ENCODE results near the gene ADGRG6. TPM values are rescaled to one million over a fixed set of nuclear protein-coding genes. Genes with fewer than 3 reads are reported as not detected.
"Not testable (repeated sequence)": the region's sequence is repeated elsewhere in the genome, so short reads cannot be mapped to it uniquely, and the experiment has no call there.

Gene ADGRG6
- total RNA-seq, 2 donors from 2014 or later: 6.4 to 6.8 TPM

DNA sequence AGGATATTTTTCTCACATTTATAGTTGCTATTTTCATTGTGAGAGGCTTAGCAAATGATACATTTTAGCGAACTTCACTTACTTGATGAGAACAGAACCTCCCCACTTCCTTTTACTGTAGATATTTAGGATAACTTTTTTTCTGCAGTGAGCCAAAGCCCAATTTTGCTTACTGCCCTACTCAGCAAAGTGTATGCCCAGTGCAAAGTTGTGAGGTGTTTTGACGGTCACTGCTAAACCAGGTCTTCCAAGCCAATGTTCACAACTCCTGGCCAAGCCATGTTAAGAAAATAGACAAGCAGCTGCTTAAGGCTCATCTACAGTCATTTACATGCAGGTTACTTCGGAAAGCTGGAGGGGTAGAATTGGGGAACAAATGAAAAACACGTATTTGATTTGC is 144.8 kb downstream of the ADGRG6 start:
- Histone ChIP-seq H3K4me1 (ENCODE audit: control insufficient read depth in 1 of 2, low read depth in 2 of 2) (peaks cover 0 to 8% of the 10 kb centered on the region in 2 donors), H3K36me3 (no peaks in the 10 kb centered on the region), H3K27me3 (replicated peaks; ENCODE audit: insufficient read depth) (no peaks in the 10 kb centered on the region), H3K27ac (no peak overlapping the region), H3K4me3 (no peak overlapping the region), H3K9me3 (no peaks in the 10 kb centered on the region)
- DNase-seq (ENCODE audit: low spot score) (no peak), ATAC-seq (ENCODE audit: insufficient number of reproducible peaks, low FRiP score, low read depth) (no peak)
- TF ChIP-seq, protein P1, sequence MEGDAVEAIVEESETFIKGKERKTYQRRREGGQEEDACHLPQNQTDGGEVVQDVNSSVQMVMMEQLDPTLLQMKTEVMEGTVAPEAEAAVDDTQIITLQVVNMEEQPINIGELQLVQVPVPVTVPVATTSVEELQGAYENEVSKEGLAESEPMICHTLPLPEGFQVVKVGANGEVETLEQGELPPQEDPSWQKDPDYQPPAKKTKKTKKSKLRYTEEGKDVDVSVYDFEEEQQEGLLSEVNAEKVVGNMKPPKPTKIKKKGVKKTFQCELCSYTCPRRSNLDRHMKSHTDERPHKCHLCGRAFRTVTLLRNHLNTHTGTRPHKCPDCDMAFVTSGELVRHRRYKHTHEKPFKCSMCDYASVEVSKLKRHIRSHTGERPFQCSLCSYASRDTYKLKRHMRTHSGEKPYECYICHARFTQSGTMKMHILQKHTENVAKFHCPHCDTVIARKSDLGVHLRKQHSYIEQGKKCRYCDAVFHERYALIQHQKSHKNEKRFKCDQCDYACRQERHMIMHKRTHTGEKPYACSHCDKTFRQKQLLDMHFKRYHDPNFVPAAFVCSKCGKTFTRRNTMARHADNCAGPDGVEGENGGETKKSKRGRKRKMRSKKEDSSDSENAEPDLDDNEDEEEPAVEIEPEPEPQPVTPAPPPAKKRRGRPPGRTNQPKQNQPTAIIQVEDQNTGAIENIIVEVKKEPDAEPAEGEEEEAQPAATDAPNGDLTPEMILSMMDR (IDR thresholded peaks at IDR 0.05): no peak

DNA sequence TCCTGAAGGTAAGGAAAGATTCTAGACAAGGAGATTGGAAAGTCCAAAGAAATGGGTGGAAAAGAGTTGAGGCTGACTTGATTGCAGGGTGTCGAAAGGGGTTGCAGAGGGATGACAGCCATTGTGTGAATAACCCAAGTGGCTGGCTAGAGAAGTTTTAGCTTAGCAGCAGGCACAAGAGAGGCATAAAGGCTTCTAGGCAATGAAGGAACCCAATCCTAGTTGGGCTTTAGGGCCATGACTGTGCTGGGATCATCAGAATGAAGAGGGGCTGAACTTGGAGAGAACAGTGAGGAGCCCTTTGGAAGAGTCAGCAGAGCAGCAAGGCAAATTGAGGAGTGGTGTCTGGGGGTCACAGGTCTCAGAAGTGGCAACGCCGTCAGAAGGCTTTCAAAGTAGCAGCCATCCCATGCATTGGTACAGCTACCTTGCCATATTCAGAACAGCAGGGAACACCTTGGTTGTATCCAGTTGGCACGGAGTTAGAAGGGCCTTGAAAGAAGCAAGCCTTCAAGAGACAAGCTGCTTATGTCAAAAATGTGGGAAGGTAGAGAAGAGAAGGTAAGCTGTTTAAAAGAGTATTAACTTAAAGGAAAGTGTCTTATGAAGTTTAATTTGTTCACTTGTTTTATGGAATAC is 146.4 kb downstream of the ADGRG6 start:
- Histone ChIP-seq H3K27me3 (replicated peaks; ENCODE audit: insufficient read depth) (no peaks in the 10 kb centered on the region), H3K4me1 (ENCODE audit: control insufficient read depth in 1 of 2, low read depth in 2 of 2) (peaks cover 0 to 8% of the 10 kb centered on the region in 2 donors), H3K27ac (no peak overlapping the region), H3K36me3 (no peaks in the 10 kb centered on the region), H3K9me3 (no peaks in the 10 kb centered on the region), H3K4me3 (no peak overlapping the region)
- DNase-seq (ENCODE audit: low spot score): no peak
- no peak for ATAC-seq (ENCODE audit: insufficient number of reproducible peaks, low FRiP score, low read depth)
- TF ChIP-seq, protein P1 (IDR thresholded peaks at IDR 0.05): no peak

DNA sequence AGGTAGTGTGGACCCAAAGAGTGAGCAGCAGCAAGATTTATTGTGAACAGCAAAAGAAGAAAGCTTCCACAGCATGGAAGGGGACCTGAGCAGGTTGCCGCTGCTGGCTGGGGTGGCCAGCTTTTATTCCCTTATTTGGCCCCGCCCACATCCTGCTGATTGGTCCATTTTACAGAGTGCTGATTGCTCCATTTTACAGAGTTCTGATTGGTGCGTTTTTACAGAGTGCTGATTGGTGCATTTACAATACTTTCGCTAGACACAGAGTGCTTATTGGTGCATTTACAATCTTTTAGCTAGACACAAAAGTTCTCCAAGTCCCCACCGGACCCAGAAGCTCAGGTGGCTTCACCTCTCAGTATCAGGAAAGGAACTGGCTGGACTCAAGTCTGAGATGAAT is 149.0 kb downstream of the ADGRG6 start:
- not testable (repeated sequence) for DNase-seq (ENCODE audit: low spot score); H3K36me3 ChIP-seq; H3K4me3 ChIP-seq; H3K27ac ChIP-seq; ATAC-seq (ENCODE audit: insufficient number of reproducible peaks, low FRiP score, low read depth); H3K27me3 ChIP-seq (replicated peaks; ENCODE audit: insufficient read depth); H3K9me3 ChIP-seq; H3K4me1 ChIP-seq (ENCODE audit: control insufficient read depth in 1 of 2, low read depth in 2 of 2)

DNA sequence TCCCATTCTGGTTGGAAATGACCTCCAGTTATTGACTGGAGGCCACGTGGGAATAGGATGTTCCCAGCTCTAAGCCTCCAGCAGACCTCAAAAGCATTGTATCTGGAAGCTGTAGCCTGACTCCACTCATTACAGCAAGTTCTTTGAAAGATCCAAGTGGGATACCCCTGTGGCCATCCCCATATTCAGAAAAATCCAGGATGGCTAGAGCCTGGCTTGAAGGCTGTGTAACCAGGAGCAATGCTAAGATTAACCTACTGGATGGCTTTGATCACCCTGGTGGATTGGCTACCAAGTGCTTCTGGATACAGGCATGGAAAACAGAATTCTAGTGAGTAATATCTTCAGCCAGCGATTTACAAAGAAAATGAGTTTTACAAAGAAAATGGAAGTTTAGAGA is 151.2 kb downstream of the ADGRG6 start:
- Histone ChIP-seq H3K27ac (no peak overlapping the region), H3K4me1 (ENCODE audit: control insufficient read depth in 1 of 2, low read depth in 2 of 2) (no peaks in the 10 kb centered on the region), H3K27me3 (replicated peaks; ENCODE audit: insufficient read depth) (no peaks in the 10 kb centered on the region), H3K9me3 (no peaks in the 10 kb centered on the region), H3K4me3 (no peak overlapping the region), H3K36me3 (no peaks in the 10 kb centered on the region)
- TF ChIP-seq, protein P1 (IDR thresholded peaks at IDR 0.05): no peak
- ATAC-seq (ENCODE audit: insufficient number of reproducible peaks, low FRiP score, low read depth): no peak
- DNase-seq (ENCODE audit: low spot score): no peak

DNA sequence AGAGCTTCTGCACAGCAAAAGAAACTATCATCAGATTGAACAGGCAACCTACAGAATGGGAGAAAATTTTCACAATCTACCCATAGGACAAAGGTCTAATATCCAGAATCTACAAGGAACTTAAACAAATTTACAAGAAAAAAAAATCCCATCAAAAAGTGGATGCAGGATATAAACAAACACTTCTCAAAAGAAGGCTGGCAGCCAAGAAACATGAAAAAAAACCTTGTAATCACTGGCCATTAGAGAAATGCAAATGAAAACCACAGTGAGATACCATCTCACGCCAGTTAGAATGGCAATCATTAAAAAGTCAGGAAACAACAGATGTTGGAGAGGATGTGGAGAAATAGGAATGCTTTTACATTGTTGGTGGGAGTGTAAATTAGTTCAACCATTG is 152.4 kb downstream of the ADGRG6 start:
- ATAC-seq (ENCODE audit: insufficient number of reproducible peaks, low FRiP score, low read depth); H3K36me3 ChIP-seq; H3K4me1 ChIP-seq (ENCODE audit: control insufficient read depth in 1 of 2, low read depth in 2 of 2); H3K27me3 ChIP-seq (replicated peaks; ENCODE audit: insufficient read depth); DNase-seq (ENCODE audit: low spot score); H3K4me3 ChIP-seq; H3K27ac ChIP-seq; H3K9me3 ChIP-seq: not testable (repeated sequence)

DNA sequence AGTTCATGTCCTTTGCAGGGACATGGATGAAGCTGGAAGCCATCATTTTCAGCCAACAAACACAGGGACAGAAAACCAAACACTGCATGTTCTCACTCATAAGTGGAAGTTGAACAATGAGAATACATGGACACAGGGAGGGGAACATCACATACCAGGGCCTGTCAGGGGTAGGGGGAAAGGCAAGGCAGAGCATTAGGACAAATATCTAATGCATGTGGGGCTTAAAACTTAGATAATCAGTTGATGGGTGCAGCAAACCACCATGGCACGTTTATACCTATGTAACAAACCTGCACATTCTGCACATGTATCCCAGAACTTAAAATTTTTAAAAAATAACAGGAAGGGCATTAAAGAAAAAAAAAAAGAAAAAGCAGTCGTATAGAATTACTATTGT is 153.0 kb downstream of the ADGRG6 start:
- H3K4me3 ChIP-seq; ATAC-seq (ENCODE audit: insufficient number of reproducible peaks, low FRiP score, low read depth); DNase-seq (ENCODE audit: low spot score); H3K4me1 ChIP-seq (ENCODE audit: control insufficient read depth in 1 of 2, low read depth in 2 of 2); H3K27ac ChIP-seq; H3K27me3 ChIP-seq (replicated peaks; ENCODE audit: insufficient read depth); H3K9me3 ChIP-seq; H3K36me3 ChIP-seq: not testable (repeated sequence)

Data from thoracic aorta (tissue), 2 donors.